Erythroblast (primary cell): ENCODE data around the gene KDM4C.

Experiments
- GATA1 ChIP-seq: IDR thresholded peaks from 2 replicates; pipeline ENCODE4 v1.6.1; 2011; ENCODE audit warnings: low read depth, mild to moderate bottlenecking, control low read depth, low read length, moderate library complexity
- POLR2A ChIP-seq: IDR thresholded peaks from 2 replicates; pipeline ENCODE4 v1.6.1; 2011; ENCODE audit warnings: mild to moderate bottlenecking, low read length

GRCh38 chr9:7169717-7170389 lies 412.1 kb downstream of the KDM4C start:
- TF ChIP-seq POLR2A: no peak
- TF ChIP-seq GATA1: no peak
